ENCODE data around the gene CLINT1. TPM values are rescaled to one million over a fixed set of nuclear protein-coding genes. Genes with fewer than 3 reads are reported as not detected.
"Not testable (repeated sequence)": the region's sequence is repeated elsewhere in the genome, so short reads cannot be mapped to it uniquely, and the experiment has no call there.

CLINT1 gene
- total and polyA plus RNA-seq, 4 donors = 46.2 to 80.4 (median 54.0) TPM

DNA sequence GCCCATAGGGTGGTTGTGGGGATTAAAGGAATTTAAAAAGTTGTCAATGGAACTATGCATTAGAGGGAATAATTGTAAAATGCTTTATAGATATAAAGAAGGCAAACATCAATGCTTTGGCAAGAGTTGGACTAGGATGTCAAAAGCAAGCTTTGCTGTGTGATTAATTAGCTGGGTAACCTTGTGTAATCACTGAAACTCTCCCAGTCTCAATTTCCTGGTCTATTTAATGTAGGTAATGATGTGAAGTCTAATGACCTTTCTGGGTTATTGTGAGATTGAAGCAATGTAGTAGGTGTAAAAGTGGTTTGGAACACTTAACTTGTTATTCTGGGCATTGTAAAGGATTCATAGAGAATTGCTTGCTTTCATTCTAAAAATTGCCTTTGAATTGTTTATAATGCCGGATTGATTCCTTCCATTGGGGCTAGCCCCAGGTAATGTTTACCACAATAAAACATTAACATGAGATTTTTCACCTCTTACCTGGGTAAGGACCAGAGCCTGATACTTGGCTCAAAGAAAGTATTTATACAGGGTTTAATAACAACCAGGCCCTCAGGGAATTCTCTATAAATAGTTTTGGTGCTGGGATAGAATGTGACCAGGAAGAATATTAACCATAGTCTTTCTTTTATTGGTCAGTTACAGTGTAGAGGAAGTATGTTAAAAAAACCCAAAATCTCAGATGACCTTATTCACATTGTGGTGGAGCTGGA, 30.0 kb upstream of the CLINT1 start:
- Histone ChIP-seq H3K27ac (ENCODE audit: low read depth, low read length) (no peak overlapping the region), H3K27me3 (ENCODE audit: control insufficient read depth, insufficient read depth, low read length) (no peaks in the 10 kb centered on the region), H3K36me3 (ENCODE audit: control insufficient read depth, insufficient read depth, low read length) (no peaks in the 10 kb centered on the region), H3K9me3 (ENCODE audit: control insufficient read depth, insufficient read depth, low read length) (no peaks in the 10 kb centered on the region), H3K4me1 (ENCODE audit: control insufficient read depth, insufficient read depth, low read length) (no peaks in the 10 kb centered on the region), H3K4me3 (ENCODE audit: low read depth, low read length) (no peak overlapping the region)
- no CpG with 5 or more reads among the region's 1 CpG for WGBS (ENCODE audit: insufficient coverage)
- DNase-seq (ENCODE audit: low read depth in 4 of 6, low spot score in 6 of 6) = peak in 1 of 6 donors; percentile 36

- Histone ChIP-seq H3K4me1 (ENCODE audit: control insufficient read depth, insufficient read depth, low read length) (no peaks in the 10 kb centered on the region), H3K27me3 (ENCODE audit: control insufficient read depth, insufficient read depth, low read length) (no peaks in the 10 kb centered on the region), H3K36me3 (ENCODE audit: control insufficient read depth, insufficient read depth, low read length) (no peaks in the 10 kb centered on the region), H3K9me3 (ENCODE audit: control insufficient read depth, insufficient read depth, low read length) (no peaks in the 10 kb centered on the region), H3K4me3 (ENCODE audit: low read depth, low read length) (no peak overlapping the region), H3K27ac (ENCODE audit: low read depth, low read length) (no peak overlapping the region)
- no peak for DNase-seq (ENCODE audit: low read depth in 4 of 6, low spot score in 6 of 6)
- WGBS (ENCODE audit: insufficient coverage) = 87% methylated on average over 26 of the region's 27 CpGs
Observed at GRCh38 chr5:157886796-157887380, 27.9 kb upstream of the CLINT1 start.

DNA sequence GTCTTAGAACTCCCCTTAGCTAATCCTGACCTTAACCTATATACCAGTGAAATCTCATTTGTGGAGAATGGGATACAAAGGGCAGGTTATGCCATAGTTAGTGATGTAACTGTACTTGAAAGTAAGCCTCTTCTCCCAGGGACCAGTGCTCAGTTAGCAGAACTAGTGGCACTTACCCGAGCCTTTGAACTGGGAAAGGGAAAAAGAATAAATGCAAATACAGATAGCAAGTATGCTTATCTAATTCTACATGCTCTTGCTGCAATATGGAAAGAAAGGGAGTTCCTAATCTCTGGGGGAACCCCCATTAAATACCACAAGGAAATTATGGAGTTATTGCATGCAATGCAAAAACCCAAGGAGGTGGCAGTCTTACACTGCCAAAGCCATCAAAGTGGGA, 26.1 kb upstream of the CLINT1 start:
- H3K27ac ChIP-seq (ENCODE audit: low read depth, low read length); H3K4me1 ChIP-seq (ENCODE audit: control insufficient read depth, insufficient read depth, low read length); DNase-seq (ENCODE audit: low read depth in 4 of 6, low spot score in 6 of 6); H3K27me3 ChIP-seq (ENCODE audit: control insufficient read depth, insufficient read depth, low read length); H3K9me3 ChIP-seq (ENCODE audit: control insufficient read depth, insufficient read depth, low read length); H3K4me3 ChIP-seq (ENCODE audit: low read depth, low read length); H3K36me3 ChIP-seq (ENCODE audit: control insufficient read depth, insufficient read depth, low read length): not testable (repeated sequence)
- no CpG with 5 or more reads among the region's 1 CpG for WGBS (ENCODE audit: insufficient coverage)

- H3K27ac ChIP-seq (ENCODE audit: low read depth, low read length); H3K36me3 ChIP-seq (ENCODE audit: control insufficient read depth, insufficient read depth, low read length); H3K4me3 ChIP-seq (ENCODE audit: low read depth, low read length); DNase-seq (ENCODE audit: low read depth in 4 of 6, low spot score in 6 of 6); H3K9me3 ChIP-seq (ENCODE audit: control insufficient read depth, insufficient read depth, low read length); H3K27me3 ChIP-seq (ENCODE audit: control insufficient read depth, insufficient read depth, low read length); H3K4me1 ChIP-seq (ENCODE audit: control insufficient read depth, insufficient read depth, low read length): not testable (repeated sequence)
- 77% methylated on average over 6 of the region's 7 CpGs for WGBS (ENCODE audit: insufficient coverage)
Observed at GRCh38 chr5:157881498-157881897, 22.6 kb upstream of the CLINT1 start.

DNA sequence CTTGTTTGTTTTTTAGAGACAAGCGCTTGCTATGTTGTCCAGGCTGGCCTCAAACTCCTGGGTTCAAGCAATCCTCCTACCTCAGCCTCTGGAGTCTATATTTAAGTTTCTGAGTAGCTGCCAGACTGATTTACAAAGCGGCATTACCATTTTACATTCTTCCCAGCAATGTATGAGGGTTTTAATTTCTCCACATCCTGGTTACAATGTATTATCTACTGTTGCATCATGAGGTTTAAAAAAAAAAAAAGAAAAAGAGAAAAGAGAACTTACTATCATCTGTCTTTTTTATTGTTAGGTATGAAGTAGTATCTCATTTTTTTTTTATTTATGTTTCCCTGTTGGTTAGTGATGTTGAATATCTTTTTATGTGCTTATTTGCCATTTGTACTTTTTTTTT, 18.9 kb upstream of the CLINT1 start:
- no peak overlapping the region for H3K4me3 ChIP-seq (ENCODE audit: low read depth, low read length)
- no peaks in the 10 kb centered on the region for H3K9me3 ChIP-seq (ENCODE audit: control insufficient read depth, insufficient read depth, low read length)
- no peaks in the 10 kb centered on the region for H3K27me3 ChIP-seq (ENCODE audit: control insufficient read depth, insufficient read depth, low read length)
- DNase-seq (ENCODE audit: low read depth in 4 of 6, low spot score in 6 of 6) = no peak
- no CpG with 5 or more reads among the region's 2 CpGs for WGBS (ENCODE audit: insufficient coverage)
- H3K4me1 ChIP-seq (ENCODE audit: control insufficient read depth, insufficient read depth, low read length) = no peaks in the 10 kb centered on the region
- no peak overlapping the region for H3K27ac ChIP-seq (ENCODE audit: low read depth, low read length)
- H3K36me3 ChIP-seq (ENCODE audit: control insufficient read depth, insufficient read depth, low read length) = no peaks in the 10 kb centered on the region

- Histone ChIP-seq H3K4me1 (ENCODE audit: control insufficient read depth, insufficient read depth, low read length) (no peaks in the 10 kb centered on the region), H3K4me3 (ENCODE audit: low read depth, low read length) (no peak overlapping the region), H3K27ac (ENCODE audit: low read depth, low read length) (no peak overlapping the region), H3K9me3 (ENCODE audit: control insufficient read depth, insufficient read depth, low read length) (no peaks in the 10 kb centered on the region), H3K36me3 (ENCODE audit: control insufficient read depth, insufficient read depth, low read length) (no peaks in the 10 kb centered on the region), H3K27me3 (ENCODE audit: control insufficient read depth, insufficient read depth, low read length) (no peaks in the 10 kb centered on the region)
- DNase-seq (ENCODE audit: low read depth in 4 of 6, low spot score in 6 of 6) = no peak
- WGBS (ENCODE audit: insufficient coverage) = 100% methylated on average over 3 of the region's 5 CpGs
Observed at GRCh38 chr5:157874861-157875260, 15.9 kb upstream of the CLINT1 start.

DNA sequence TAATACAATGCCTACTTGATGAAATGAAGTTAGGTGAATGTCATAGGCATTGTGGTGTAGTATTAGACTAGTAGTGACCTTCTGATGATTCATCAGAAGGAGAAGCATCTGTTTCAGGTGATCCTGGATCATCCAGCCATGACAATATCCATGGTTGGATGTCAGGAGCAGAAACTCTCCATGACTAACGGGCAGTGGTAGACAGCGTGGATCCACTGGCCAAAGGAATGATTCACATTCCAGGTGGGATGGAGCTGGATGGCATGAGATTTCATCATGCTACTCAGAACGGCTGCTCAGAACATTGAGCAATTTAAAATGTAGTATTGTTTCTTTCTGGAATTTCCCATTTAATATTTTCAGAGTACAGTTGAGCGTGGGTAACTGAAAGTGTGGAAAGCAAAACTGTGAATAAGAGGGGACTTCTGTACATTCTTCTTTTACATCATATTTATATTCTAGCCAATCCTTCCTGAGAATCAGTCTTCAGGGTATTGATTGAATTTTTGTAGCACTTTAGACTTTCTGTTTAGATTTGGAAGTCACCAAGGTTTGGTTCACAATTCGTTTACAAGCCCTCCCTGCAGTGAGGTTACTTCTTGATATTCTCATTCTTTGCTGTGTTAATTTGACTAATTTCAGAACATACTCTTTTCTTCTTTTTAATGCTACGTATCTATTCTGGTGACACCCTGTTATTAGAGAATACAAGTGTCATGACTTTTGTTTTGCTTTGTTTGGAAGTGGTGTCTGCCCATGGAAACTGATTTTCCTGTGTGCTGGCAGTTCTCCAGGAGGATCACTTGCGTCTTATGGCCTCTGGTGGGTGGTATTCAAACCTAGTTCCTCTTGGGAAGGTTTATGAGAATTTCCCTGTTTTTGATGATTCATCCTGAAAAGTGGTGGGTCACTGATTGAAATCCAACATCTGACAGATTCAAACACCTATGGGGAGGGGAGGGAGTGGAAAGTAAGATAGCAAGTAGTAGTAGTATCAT, 12.2 kb upstream of the CLINT1 start:
- DNase-seq (ENCODE audit: low read depth in 4 of 6, low spot score in 6 of 6) = peak in 1 of 6 donors; percentile 12
- Histone ChIP-seq H3K36me3 (ENCODE audit: control insufficient read depth, insufficient read depth, low read length) (no peaks in the 10 kb centered on the region), H3K27me3 (ENCODE audit: control insufficient read depth, insufficient read depth, low read length) (no peaks in the 10 kb centered on the region), H3K4me1 (ENCODE audit: control insufficient read depth, insufficient read depth, low read length) (no peaks in the 10 kb centered on the region), H3K4me3 (ENCODE audit: low read depth, low read length) (no peak overlapping the region), H3K9me3 (ENCODE audit: control insufficient read depth, insufficient read depth, low read length) (no peaks in the 10 kb centered on the region), H3K27ac (ENCODE audit: low read depth, low read length) (no peak overlapping the region)
- WGBS (ENCODE audit: insufficient coverage) = 100% methylated on average over 2 of the region's 7 CpGs

DNA sequence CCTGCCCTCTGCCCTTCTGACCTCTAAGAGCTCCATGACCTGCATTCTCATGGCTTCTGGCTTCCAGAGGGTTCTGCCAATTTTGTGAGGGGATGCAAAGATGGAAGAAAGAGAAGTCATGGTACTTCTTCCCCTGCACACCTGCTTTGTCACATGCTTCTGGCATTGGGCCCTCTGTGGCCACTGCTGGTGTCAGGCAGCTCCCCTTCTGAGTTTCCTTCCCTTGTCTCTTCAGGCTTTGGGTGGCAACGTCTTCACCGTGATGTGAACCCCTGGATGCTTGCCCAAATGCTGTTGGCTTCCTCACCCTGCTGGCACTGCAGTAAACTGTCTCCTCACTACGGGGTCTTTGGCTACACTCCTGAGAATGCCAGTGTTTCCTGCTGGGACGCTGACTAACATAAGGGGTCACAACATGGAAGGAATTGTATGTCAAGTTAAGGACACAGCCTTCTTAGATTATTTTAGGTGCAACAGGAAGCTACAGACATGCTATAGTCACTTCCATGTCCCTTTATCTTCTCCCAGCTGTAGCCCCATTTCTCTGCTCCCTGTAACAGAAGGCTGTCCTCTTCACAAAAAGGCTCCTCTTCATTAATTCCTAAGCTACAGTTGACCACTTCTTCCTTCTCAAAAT, 8.9 kb upstream of the CLINT1 start:
- H3K4me3 ChIP-seq (ENCODE audit: low read depth, low read length) = no peak overlapping the region
- 52% methylated on average over 4 of the region's 4 CpGs for WGBS (ENCODE audit: insufficient coverage)
- H3K27ac ChIP-seq (ENCODE audit: low read depth, low read length) = no peak overlapping the region
- H3K36me3 ChIP-seq (ENCODE audit: control insufficient read depth, insufficient read depth, low read length) = no peaks in the 10 kb centered on the region
- DNase-seq (ENCODE audit: low read depth in 4 of 6, low spot score in 6 of 6) = no peak
- H3K27me3 ChIP-seq (ENCODE audit: control insufficient read depth, insufficient read depth, low read length) = no peaks in the 10 kb centered on the region
- H3K4me1 ChIP-seq (ENCODE audit: control insufficient read depth, insufficient read depth, low read length) = no peaks in the 10 kb centered on the region
- H3K9me3 ChIP-seq (ENCODE audit: control insufficient read depth, insufficient read depth, low read length) = no peaks in the 10 kb centered on the region

DNA sequence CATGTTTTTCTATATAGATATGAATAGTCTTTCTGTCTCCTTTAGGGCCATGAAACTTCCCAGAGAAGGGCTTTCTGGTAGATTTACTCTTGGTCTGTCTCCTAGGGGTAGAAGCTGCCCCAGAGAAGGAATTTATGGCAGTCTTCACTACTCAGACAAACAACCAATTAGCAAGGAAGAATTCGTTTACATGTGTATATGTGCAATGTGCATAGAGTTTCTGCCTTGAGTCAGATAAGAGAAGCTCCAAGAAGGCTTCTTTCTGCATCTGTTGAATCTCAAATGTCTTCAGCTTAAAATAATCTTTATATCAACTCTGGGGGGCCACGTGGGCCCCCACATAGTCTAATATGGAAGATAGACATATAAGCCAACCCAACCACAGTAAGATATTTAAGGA, 7.6 kb upstream of the CLINT1 start:
- H3K36me3 ChIP-seq (ENCODE audit: control insufficient read depth, insufficient read depth, low read length) = no peaks in the 10 kb centered on the region
- H3K4me3 ChIP-seq (ENCODE audit: low read depth, low read length) = no peak overlapping the region
- H3K9me3 ChIP-seq (ENCODE audit: control insufficient read depth, insufficient read depth, low read length) = no peaks in the 10 kb centered on the region
- no CpG with 5 or more reads among the region's 2 CpGs for WGBS (ENCODE audit: insufficient coverage)
- H3K4me1 ChIP-seq (ENCODE audit: control insufficient read depth, insufficient read depth, low read length) = no peaks in the 10 kb centered on the region
- DNase-seq (ENCODE audit: low read depth in 4 of 6, low spot score in 6 of 6) = no peak
- H3K27me3 ChIP-seq (ENCODE audit: control insufficient read depth, insufficient read depth, low read length) = no peaks in the 10 kb centered on the region
- no peak overlapping the region for H3K27ac ChIP-seq (ENCODE audit: low read depth, low read length)

Data from spinal cord (tissue), 10 donors.